Spleen (tissue), 11 donors: Measurements from ENCODE around the gene PCDHGA9. TPM values are rescaled to one million over a fixed set of nuclear protein-coding genes. Genes with fewer than 3 reads are reported as not detected.

Experiments
- DNase-seq: peaks from one replicate; pipeline ENCODE4 v3.0.0-alpha.2; 2020
- H3K27ac ChIP-seq, 8 donors: fragments of 200-600 bp; sonication (generic) in 7 of 8; 1 replicate in 4 of 8; 2 replicates in 4 of 8; pipeline versions ENCODE4 v1.5.0 to v1.8.0; 2016 to 2021; ENCODE audit warnings: inconsistent platforms in 4 of 8, mild to moderate bottlenecking in 4 of 8, moderate library complexity in 1 of 8
- H3K27me3 ChIP-seq, 7 donors: fragments of 200-600 bp; sonication (generic) in 6 of 7; replicated peaks in 1 of 7; 1 replicate in 4 of 7; 2 replicates in 3 of 7; pipeline versions ENCODE4 v1.5.0 to v1.8.0; 2016 to 2021; ENCODE audit warnings: inconsistent platforms in 3 of 7, mild to moderate bottlenecking in 1 of 7
- H3K36me3 ChIP-seq, 6 donors: fragments of 200-600 bp; sonication (generic) in 5 of 6; 1 replicate in 4 of 6; 2 replicates in 2 of 6; pipeline versions ENCODE4 v1.5.0 to v1.8.0; 2016 to 2021; ENCODE audit warnings: inconsistent platforms in 2 of 6
- H3K4me1 ChIP-seq, 6 donors: fragments of 200-600 bp; sonication (generic) in 5 of 6; 1 replicate in 3 of 6; 2 replicates in 3 of 6; pipeline versions ENCODE4 v1.5.0 to v1.8.0; 2016 to 2021; ENCODE audit warnings: inconsistent platforms in 3 of 6
- H3K4me3 ChIP-seq, 8 donors: fragments of 200-600 bp; sonication (generic) in 7 of 8; 1 replicate in 4 of 8; 2 replicates in 4 of 8; pipeline versions ENCODE4 v1.5.0 to v1.8.0; 2016 to 2021; ENCODE audit warnings: inconsistent platforms in 4 of 8, mild to moderate bottlenecking in 4 of 8, moderate library complexity in 2 of 8
- H3K9me3 ChIP-seq, 8 donors: fragments of 200-600 bp; sonication (generic) in 7 of 8; 1 replicate in 4 of 8; 2 replicates in 4 of 8; pipeline versions ENCODE4 v1.5.0 to v1.8.0; 2016 to 2021; ENCODE audit warnings: inconsistent platforms in 4 of 8
- CTCF ChIP-seq, 11 experiments: fragments of 200-600 bp in 7 of 11; fragments of 450-650 bp in 4 of 11; sonication (generic) in 4 of 11; IDR thresholded peaks in 8 of 11; conservative IDR thresholded peaks in 3 of 11; 1 replicate in 7 of 11; 2 replicates in 4 of 11; pipeline versions ENCODE4 v1.4.0 to v1.8.0; 2016 to 2021; ENCODE audit warnings: antibody characterized with exemption in 11 of 11, inconsistent platforms in 4 of 11, mild to moderate bottlenecking in 1 of 11
- POLR2A ChIP-seq, 3 donors: fragments of 450-650 bp; IDR thresholded peaks; one replicate each; pipeline ENCODE4 v1.5.1; 2017; ENCODE audit warnings: antibody characterized with exemption in 3 of 3, mild to moderate bottlenecking in 1 of 3
- POLR2AphosphoS5 ChIP-seq, 3 donors: sonication (generic); formaldehyde crosslinking; IDR thresholded peaks; one replicate each; pipeline ENCODE4 v1.5.1; 2017; ENCODE audit warnings: antibody characterized with exemption in 3 of 3
- WGBS, 5 donors: extraction: QIAGEN DNeasy Blood & Tissue Kit in 3 of 5; methylation state at CpG; one replicate each; pipeline versions ENCODE4 v1.1.5 to v1.1.7; 2013 to 2018; 5-methylcytosine and 5-hydroxymethylcytosine counted together
- intact Hi-C: fragments of 100-400 bp; cut with DNase I; formaldehyde crosslinking; loops from one replicate; pipeline ENCODE4 v1.15.0; 2023; ENCODE audit warnings: low total_unique reads
- polyA plus RNA-seq, 3 donors: library from polyadenylated mRNA; stranded (reverse); fragments of 200-250 nt; gene quantifications; one replicate each; pipeline ENCODE4 v1.2.1, GENCODE V29; 2013
- total RNA-seq, 7 donors: library from RNA; depleted of rRNA in 3 of 7; stranded (reverse); fragments of >200 nt in 3 of 7; fragmentation: NEBNext Ultra II Directional in 4 of 7; extraction: Animal tissue kit (Norgen Biotek cat#: 25700) in 4 of 7; gene quantifications; one replicate each; pipeline versions ENCODE4 v1.1.0 to v1.2.1, GENCODE V29; 2016 to 2021
- donor health status: healthy with polysubstance abuse.
- donor health status: DM: no; HTN: no; CAD: no; lungs with moderate emphysema.
- donor health status: DM: no; HTN: no; CAD: no.
- donor health status: Bipolar disorder and iron deficiency.
- donor health status: healthy.
- donor health status: DM: no; HTN: no; CAD: no.
- donor health status: DM: yes; HTN: yes; CAD: no.

PCDHGA9 gene
- total and polyA plus RNA-seq, 10 donors = 0.11 to 9.6 (median 4.3) TPM; not detected in 1

GRCh38 chr5:141382469-141383294 is 19.9 kb upstream of the PCDHGA9 start, which contains the start of gene PCDHGA7:
Gene PCDHGA7, plus strand, starts transcription at chr5:141382742. Its CDS starts 158 bp downstream, at chr5:141382900.
- TF ChIP-seq POLR2A (IDR thresholded peaks at IDR 0.05) (no peak), CTCF (IDR thresholded peaks at IDR 0.05 in 8 of 11, conservative IDR thresholded peaks at IDR 0.05 in 3 of 11) (no peak), POLR2AphosphoS5 (IDR thresholded peaks at IDR 0.05) (no peak)
- no peak within 1 kb of the TSS for H3K27ac ChIP-seq
- peak within 1 kb of the TSS in 2 of 8 donors; percentile 19 to 44 for H3K4me3 ChIP-seq
- H3K36me3 ChIP-seq = no peaks in the 10 kb centered on the region
- no peak for DNase-seq
- intact Hi-C loops = no loop called here
- 14 to 24% (median 22%) methylated on average over 32 to 37 of the region's 37 CpGs for WGBS, 5 donors
- peaks cover 0 to 100% (median 100%) of the 10 kb centered on the region in 8 donors for H3K9me3 ChIP-seq
- no peaks in the 10 kb centered on the region for H3K4me1 ChIP-seq
- H3K27me3 ChIP-seq = peaks cover 0 to 81% (median 18%) of the 10 kb centered on the region in 7 donors

GRCh38 chr5:141383345-141383744 is 19.2 kb upstream of the PCDHGA9 start:
- no peaks in the 10 kb centered on the region for H3K4me1 ChIP-seq
- no peak overlapping the region for H3K27ac ChIP-seq
- peaks cover 0 to 98% (median 96%) of the 10 kb centered on the region in 8 donors for H3K9me3 ChIP-seq
- TF ChIP-seq POLR2A (IDR thresholded peaks at IDR 0.05) (no peak), POLR2AphosphoS5 (IDR thresholded peaks at IDR 0.05) (no peak), CTCF (IDR thresholded peaks at IDR 0.05 in 8 of 11, conservative IDR thresholded peaks at IDR 0.05 in 3 of 11) (no peak)
- WGBS, 5 donors = 34 to 47% (median 41%) methylated on average over 13 to 21 of the region's 21 CpGs
- DNase-seq = no peak
- no peaks in the 10 kb centered on the region for H3K36me3 ChIP-seq
- peak overlapping the region in 2 of 8 donors; percentile 19 to 44 for H3K4me3 ChIP-seq
- intact Hi-C loops = no loop called here
- H3K27me3 ChIP-seq = peaks cover 0 to 78% (median 20%) of the 10 kb centered on the region in 7 donors

GRCh38 chr5:141384471-141385267 is 17.9 kb upstream of the PCDHGA9 start:
- DNase-seq = no peak

More at GRCh38 chr5:141384471-141385267, 17.9 kb upstream of the PCDHGA9 start:
- Histone ChIP-seq H3K27me3 (peaks cover 0 to 90% (median 25%) of the 10 kb centered on the region in 7 donors), H3K9me3 (peaks cover 0 to 98% (median 96%) of the 10 kb centered on the region in 8 donors), H3K4me3 (no peak overlapping the region), H3K4me1 (no peaks in the 10 kb centered on the region), H3K36me3 (peaks cover 0 to 5% (median 0%) of the 10 kb centered on the region in 6 donors), H3K27ac (no peak overlapping the region)
- WGBS, 5 donors = 45 to 60% (median 52%) methylated on average over 26 to 43 of the region's 43 CpGs
- intact Hi-C loops = no loop called here
- TF ChIP-seq POLR2AphosphoS5 (IDR thresholded peaks at IDR 0.05) (no peak), CTCF (IDR thresholded peaks at IDR 0.05 in 8 of 11, conservative IDR thresholded peaks at IDR 0.05 in 3 of 11) (no peak), POLR2A (IDR thresholded peaks at IDR 0.05) (no peak)
